ENCODE results near the gene PNMA8A. TPM values are rescaled to one million over a fixed set of nuclear protein-coding genes. Genes with fewer than 3 reads are reported as not detected.

The PNMA8A gene
- polyA plus RNA-seq, 1 of the 3 experiments (the other 2 are of a cell fraction): 10.2 TPM

DNA sequence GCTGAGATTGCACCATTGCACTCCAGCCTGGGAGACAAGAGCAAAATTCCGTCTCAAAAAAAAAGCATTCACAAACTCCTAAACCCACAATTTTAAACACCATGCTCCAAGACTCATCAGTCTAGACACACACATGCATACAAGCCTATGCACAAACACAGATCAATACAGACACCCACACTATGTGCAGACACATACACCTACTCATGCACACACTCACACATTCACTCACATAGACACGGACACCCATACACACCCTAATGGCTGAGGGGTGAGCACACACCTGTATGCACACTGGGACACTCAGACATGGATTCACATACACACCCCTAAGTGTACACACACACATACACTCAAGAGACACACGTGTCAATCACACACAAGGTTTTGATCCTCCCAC is 15.0 kb upstream of the PNMA8A start:
- POLR2A ChIA-PET: no interaction called here

DNA sequence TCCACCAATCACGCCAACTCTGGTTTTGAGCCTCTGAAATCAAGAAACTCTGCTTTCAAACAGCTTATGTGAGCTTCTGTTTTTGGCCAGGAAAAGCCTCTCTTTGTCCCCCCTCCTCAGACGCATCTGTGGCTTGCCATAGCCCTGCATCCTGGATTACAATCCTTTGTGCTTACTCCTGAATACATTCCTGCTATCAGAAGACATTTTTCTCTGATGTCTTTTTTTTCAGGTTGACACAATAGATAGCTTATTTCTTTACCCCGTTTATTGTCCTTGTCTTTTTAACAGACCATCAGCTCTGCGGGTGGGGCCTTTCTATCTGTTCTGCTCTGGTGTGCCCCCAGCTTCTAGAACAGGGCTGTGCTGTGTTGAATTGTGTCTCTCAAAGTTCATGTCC is 13.3 kb upstream of the PNMA8A start:
- Histone ChIP-seq H3F3A (replicated peaks; ENCODE audit: insufficient read depth) (peaks cover 3% of the 10 kb centered on the region), H4K20me1 (ENCODE audit: insufficient read depth) (no peaks in the 10 kb centered on the region), H3K36me3 (replicated peaks in 1 of 2; ENCODE audit: control insufficient read depth in 1 of 2, insufficient read depth in 2 of 2, low read length in 1 of 2) (no peaks in the 10 kb centered on the region), H3K79me2 (ENCODE audit: insufficient read depth) (no peaks in the 10 kb centered on the region), H3K9me3 (no peaks in the 10 kb centered on the region), H3K9ac (no peak overlapping the region), H3K4me2 (no peak overlapping the region), H3K27ac (ENCODE audit: low read depth in 2 of 2, low read length in 1 of 2) (no peak overlapping the region), H2AFZ (ENCODE audit: low read depth) (no peak overlapping the region), H3K9me2 (no peaks in the 10 kb centered on the region), H3K4me3 (ENCODE audit: low read depth in 2 of 2, low read length in 1 of 2) (no peak overlapping the region), H3K4me1 (ENCODE audit: control insufficient read depth in 1 of 2, insufficient read depth in 2 of 2, low read depth in 1 of 2, low read length in 1 of 2) (peaks cover 14 to 15% of the 10 kb centered on the region in 2 experiments; a peak in 2 of 4 replicates), H3K27me3 (ENCODE audit: insufficient read depth) (no peaks in the 10 kb centered on the region)
- 87% methylated on average over 4 of the region's 4 CpGs for WGBS (ENCODE audit: low lambda C conversion rate)
- ChIA-PET CTCF (interaction anchor here (0.7 to 24.7 kb wide), 8 partner anchors 11 to 601 kb away, joined by 3 to 463 read pairs (median 3); partner anchors contain the start of gene PNMA8B), POLR2A (no interaction called here)
- no peak for DNase-seq
- TF ChIP-seq NFIC (IDR thresholded peaks at IDR 0.05; ENCODE audit: borderline replicate concordance) (no peak), FOSL2 (IDR thresholded peaks at IDR 0.05; ENCODE audit: borderline replicate concordance, low read depth) (no peak), JUND (IDR thresholded peaks at IDR 0.05) (no peak), TCF12 (IDR thresholded peaks at IDR 0.05) (no peak), RXRA (IDR thresholded peaks at IDR 0.05; ENCODE audit: borderline replicate concordance, low read depth) (no peak), TEAD4 (IDR thresholded peaks at IDR 0.05; ENCODE audit: borderline replicate concordance, insufficient read depth) (no peak), GABPA (IDR thresholded peaks at IDR 0.05; ENCODE audit: low read depth) (no peak), MEF2A (IDR thresholded peaks at IDR 0.05; ENCODE audit: borderline replicate concordance, low read depth) (no peak), POLR2AphosphoS5 (IDR thresholded peaks at IDR 0.05; ENCODE audit: low read depth, low read length) (no peak)
- TF ChIP-seq, protein P1, sequence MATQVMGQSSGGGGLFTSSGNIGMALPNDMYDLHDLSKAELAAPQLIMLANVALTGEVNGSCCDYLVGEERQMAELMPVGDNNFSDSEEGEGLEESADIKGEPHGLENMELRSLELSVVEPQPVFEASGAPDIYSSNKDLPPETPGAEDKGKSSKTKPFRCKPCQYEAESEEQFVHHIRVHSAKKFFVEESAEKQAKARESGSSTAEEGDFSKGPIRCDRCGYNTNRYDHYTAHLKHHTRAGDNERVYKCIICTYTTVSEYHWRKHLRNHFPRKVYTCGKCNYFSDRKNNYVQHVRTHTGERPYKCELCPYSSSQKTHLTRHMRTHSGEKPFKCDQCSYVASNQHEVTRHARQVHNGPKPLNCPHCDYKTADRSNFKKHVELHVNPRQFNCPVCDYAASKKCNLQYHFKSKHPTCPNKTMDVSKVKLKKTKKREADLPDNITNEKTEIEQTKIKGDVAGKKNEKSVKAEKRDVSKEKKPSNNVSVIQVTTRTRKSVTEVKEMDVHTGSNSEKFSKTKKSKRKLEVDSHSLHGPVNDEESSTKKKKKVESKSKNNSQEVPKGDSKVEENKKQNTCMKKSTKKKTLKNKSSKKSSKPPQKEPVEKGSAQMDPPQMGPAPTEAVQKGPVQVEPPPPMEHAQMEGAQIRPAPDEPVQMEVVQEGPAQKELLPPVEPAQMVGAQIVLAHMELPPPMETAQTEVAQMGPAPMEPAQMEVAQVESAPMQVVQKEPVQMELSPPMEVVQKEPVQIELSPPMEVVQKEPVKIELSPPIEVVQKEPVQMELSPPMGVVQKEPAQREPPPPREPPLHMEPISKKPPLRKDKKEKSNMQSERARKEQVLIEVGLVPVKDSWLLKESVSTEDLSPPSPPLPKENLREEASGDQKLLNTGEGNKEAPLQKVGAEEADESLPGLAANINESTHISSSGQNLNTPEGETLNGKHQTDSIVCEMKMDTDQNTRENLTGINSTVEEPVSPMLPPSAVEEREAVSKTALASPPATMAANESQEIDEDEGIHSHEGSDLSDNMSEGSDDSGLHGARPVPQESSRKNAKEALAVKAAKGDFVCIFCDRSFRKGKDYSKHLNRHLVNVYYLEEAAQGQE (IDR thresholded peaks at IDR 0.05; ENCODE audit: low read depth, low read length): no peak
- TF ChIP-seq, protein P2, sequence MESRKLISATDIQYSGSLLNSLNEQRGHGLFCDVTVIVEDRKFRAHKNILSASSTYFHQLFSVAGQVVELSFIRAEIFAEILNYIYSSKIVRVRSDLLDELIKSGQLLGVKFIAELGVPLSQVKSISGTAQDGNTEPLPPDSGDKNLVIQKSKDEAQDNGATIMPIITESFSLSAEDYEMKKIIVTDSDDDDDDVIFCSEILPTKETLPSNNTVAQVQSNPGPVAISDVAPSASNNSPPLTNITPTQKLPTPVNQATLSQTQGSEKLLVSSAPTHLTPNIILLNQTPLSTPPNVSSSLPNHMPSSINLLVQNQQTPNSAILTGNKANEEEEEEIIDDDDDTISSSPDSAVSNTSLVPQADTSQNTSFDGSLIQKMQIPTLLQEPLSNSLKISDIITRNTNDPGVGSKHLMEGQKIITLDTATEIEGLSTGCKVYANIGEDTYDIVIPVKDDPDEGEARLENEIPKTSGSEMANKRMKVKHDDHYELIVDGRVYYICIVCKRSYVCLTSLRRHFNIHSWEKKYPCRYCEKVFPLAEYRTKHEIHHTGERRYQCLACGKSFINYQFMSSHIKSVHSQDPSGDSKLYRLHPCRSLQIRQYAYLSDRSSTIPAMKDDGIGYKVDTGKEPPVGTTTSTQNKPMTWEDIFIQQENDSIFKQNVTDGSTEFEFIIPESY (IDR thresholded peaks at IDR 0.05; ENCODE audit: borderline replicate concordance, low read depth): no peak
- TF ChIP-seq, protein P3, sequence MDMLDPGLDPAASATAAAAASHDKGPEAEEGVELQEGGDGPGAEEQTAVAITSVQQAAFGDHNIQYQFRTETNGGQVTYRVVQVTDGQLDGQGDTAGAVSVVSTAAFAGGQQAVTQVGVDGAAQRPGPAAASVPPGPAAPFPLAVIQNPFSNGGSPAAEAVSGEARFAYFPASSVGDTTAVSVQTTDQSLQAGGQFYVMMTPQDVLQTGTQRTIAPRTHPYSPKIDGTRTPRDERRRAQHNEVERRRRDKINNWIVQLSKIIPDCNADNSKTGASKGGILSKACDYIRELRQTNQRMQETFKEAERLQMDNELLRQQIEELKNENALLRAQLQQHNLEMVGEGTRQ (IDR thresholded peaks at IDR 0.05; ENCODE audit: borderline replicate concordance, low read depth, low read length): no peak

More for the DNA sequence above, 15.0 kb upstream of the PNMA8A start:
- DNase-seq: no peak
- Histone ChIP-seq H3K36me3 (replicated peaks in 1 of 2; ENCODE audit: control insufficient read depth in 1 of 2, insufficient read depth in 2 of 2, low read length in 1 of 2) (no peaks in the 10 kb centered on the region), H3K9me2 (no peaks in the 10 kb centered on the region), H3K4me3 (ENCODE audit: low read depth in 2 of 2, low read length in 1 of 2) (no peak overlapping the region), H3K27ac (ENCODE audit: low read depth in 2 of 2, low read length in 1 of 2) (no peak overlapping the region), H3K9me3 (no peaks in the 10 kb centered on the region), H4K20me1 (ENCODE audit: insufficient read depth) (no peaks in the 10 kb centered on the region), H3K4me2 (no peak overlapping the region), H2AFZ (ENCODE audit: low read depth) (no peak overlapping the region), H3K4me1 (ENCODE audit: control insufficient read depth in 1 of 2, insufficient read depth in 2 of 2, low read depth in 1 of 2, low read length in 1 of 2) (peaks cover 6 to 10% of the 10 kb centered on the region in 2 experiments; a peak in 2 of 4 replicates), H3K9ac (no peak overlapping the region), H3F3A (replicated peaks; ENCODE audit: insufficient read depth) (peaks cover 3% of the 10 kb centered on the region), H3K27me3 (ENCODE audit: insufficient read depth) (no peaks in the 10 kb centered on the region), H3K79me2 (ENCODE audit: insufficient read depth) (no peaks in the 10 kb centered on the region)
- TF ChIP-seq FOXM1 (IDR thresholded peaks at IDR 0.05; ENCODE audit: low read depth) (no peak), JUND (IDR thresholded peaks at IDR 0.05) (no peak), POLR2AphosphoS5 (IDR thresholded peaks at IDR 0.05; ENCODE audit: low read depth, low read length) (no peak), ELF1 (IDR thresholded peaks at IDR 0.05) (no peak), CHD2 (IDR thresholded peaks at IDR 0.05; ENCODE audit: low read length, partially characterized antibody) (no peak), RFX5 (IDR thresholded peaks at IDR 0.05; ENCODE audit: low read length) (no peak), MEF2A (IDR thresholded peaks at IDR 0.05; ENCODE audit: borderline replicate concordance, low read depth) (no peak), SMC3 (IDR thresholded peaks at IDR 0.05; ENCODE audit: low read depth, low read length) (no peak), TCF12 (IDR thresholded peaks at IDR 0.05) (no peak), SIN3A (IDR thresholded peaks at IDR 0.05; ENCODE audit: borderline replicate concordance, low read depth, low read length) (no peak), GABPA (IDR thresholded peaks at IDR 0.05; ENCODE audit: low read depth) (no peak)
- TF ChIP-seq, protein P3 (IDR thresholded peaks at IDR 0.05; ENCODE audit: borderline replicate concordance, low read depth, low read length): no peak
- TF ChIP-seq, protein P4, sequence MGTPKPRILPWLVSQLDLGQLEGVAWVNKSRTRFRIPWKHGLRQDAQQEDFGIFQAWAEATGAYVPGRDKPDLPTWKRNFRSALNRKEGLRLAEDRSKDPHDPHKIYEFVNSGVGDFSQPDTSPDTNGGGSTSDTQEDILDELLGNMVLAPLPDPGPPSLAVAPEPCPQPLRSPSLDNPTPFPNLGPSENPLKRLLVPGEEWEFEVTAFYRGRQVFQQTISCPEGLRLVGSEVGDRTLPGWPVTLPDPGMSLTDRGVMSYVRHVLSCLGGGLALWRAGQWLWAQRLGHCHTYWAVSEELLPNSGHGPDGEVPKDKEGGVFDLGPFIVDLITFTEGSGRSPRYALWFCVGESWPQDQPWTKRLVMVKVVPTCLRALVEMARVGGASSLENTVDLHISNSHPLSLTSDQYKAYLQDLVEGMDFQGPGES (IDR thresholded peaks at IDR 0.05; ENCODE audit: low read depth, low read length): no peak
- TF ChIP-seq, protein P5, sequence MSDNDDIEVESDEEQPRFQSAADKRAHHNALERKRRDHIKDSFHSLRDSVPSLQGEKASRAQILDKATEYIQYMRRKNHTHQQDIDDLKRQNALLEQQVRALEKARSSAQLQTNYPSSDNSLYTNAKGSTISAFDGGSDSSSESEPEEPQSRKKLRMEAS (IDR thresholded peaks at IDR 0.05; ENCODE audit: low read depth): no peak
- CTCF ChIA-PET: interaction anchor here (24.7 kb wide), 1 partner anchor 86 kb away, joined by 463 read pairs; no protein-coding TSS in a partner anchor
- WGBS (ENCODE audit: low lambda C conversion rate): 47% methylated on average over 3 of the region's 3 CpGs
